ENCODE results near the gene STK32C.
"Not testable (repeated sequence)": the region's sequence is repeated elsewhere in the genome, so short reads cannot be mapped to it uniquely, and the experiment has no call there.

Gene STK32C

DNA sequence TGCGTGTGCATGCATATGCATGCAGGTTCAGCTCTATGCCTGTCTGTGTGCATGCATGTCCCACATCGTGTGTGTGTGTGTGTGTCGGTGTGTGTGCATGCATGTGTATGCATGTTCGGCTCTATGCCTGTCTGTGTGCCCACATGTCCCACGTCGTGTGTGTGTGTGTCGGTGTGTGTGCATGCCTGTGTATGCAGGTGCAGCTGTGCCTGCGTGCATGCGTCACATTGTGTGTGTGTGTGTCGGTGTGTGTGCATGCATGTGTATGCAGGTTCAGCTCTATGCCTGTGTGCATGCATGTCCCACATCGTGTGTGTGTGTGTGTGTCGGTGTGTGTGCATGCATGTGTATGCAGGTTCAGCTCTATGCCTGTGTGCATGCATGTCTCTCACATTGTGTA lies 39.8 kb downstream of the STK32C start:
- not testable (repeated sequence) for DNase-seq (ENCODE audit: low read depth, low spot score)

DNA sequence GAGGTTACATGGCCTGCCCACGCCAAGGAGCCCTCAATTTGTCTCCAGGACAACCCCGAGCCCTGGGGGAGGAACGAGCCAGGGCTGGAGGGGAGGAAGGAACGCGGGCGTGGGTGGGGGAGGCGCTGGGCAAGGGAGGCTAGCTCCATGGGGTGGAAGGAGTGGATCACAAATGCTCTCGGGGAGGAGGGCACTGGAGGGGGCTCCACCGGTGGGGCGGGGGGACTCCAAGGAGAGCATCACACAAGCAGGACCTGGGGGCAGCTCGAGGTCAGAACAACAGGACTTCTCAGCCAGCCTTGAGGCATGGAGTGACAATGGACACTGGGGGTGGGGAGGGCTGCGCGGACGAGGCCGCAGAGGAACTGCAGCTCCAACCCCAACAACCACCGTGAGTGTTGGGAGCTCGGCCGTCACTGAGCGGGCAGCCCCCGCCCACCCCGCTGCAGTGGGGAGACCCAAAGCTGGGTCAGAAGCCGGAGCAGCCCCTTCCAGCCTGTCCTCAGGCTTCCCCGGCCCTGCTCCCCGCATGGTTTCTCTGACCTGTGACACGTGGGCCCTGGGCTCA lies 41.1 kb downstream of the STK32C start:
- no peak for DNase-seq (ENCODE audit: low read depth, low spot score)

DNA sequence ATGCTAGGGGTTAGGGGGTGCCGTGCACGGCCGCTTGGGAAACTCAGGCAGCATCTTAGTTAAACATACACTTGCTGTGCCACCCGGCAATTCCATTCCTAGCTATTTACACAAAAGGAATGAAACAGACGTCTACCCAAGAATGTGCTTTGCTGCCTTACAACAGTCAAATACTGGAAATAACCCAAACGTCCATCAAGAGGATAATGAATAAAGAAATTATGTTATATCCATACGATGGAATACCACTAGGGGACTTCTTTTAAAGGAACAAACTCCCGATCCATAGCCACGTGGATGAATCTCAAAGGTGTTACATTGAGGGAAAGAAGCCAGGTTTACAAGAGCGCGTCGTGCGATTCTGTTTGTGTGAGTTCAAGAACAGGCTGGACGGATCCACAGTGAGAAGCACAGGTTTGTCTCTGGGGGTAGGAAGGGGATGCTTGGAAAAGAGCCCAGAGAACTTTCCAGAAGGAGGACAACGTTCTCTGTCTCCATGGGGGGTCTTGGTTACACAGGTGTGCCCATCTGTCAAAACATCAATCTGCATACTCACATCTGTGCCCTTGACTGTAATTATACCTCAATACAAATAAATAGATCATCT lies 41.8 kb downstream of the STK32C start:
- DNase-seq (ENCODE audit: low read depth, low spot score) = no peak

DNA sequence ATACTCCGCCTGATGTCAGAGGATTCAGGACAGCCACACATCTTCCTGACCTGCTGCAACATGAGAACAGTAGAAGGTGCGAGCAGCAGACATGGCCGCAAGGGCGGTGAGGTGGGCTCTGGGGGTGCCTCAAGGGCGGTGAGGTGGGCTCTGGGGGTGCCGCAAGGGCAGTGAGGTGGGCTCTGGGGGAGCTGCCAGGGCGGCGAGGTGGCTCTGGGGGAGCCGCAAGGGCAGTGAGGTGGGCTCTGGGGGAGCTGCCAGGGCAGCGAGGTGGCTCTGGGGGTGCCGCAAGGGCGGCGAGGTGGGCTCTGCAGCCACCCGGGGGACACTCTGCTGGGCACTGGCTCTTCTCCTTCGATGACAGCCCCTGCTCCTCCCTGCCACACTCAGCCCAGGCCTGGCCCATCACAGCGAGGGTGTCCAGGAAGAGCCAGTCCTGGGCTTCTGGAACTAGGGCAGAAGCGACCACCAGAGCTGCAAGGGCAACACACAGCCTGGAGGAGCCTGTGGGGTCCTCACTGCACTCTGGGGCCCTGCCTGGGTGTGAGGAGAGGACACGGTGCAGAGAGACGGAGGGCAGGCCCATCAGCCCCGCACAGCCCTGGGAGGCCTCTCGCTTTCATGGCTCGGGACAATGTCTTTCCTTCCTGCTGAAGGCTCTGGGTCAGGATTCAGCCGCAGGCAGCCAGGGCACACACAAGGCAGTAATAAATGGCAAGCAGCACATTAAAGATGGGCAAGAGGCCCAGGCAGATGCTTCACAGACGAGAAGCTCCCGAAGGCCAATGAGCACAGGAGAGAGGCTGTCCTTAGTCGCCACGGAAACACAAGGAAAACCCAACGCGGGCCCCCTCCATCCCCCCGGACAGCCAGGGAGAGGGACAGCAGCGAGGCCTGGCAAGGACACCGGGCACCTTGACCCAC lies 42.5 kb downstream of the STK32C start:
- DNase-seq (ENCODE audit: low read depth, low spot score) = no peak

DNA sequence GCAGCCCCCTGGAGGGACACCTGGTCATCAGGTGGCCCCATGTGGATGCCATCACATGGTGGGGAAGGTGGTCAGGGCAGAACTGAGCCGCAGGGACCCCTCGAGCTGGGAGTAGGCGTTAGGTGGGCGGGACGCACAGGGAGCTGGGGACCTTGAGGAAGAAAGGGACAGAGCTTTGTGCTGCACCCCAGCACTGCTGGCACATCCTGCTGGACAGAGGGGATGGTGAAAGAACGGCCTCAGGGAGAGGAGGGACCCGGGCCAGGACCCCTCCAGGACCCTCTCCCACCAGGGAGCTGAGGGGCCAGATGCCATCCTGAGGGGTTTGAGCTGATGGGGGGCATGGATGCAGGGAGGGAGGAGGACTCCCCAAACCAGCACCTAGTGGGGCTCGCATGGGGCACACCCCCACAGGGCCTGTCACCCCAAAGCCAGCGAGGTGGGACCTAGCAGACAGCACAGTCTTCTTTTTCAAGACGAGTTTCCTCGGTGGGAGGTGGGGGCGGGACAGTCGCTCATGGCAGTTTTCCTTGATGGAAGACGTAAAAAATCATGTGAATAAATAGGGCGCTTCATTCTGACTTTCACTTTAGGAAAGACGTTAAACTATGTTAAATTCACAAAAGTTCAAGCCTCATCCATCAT lies 43.3 kb downstream of the STK32C start:
- no peak for DNase-seq (ENCODE audit: low read depth, low spot score)

DNA sequence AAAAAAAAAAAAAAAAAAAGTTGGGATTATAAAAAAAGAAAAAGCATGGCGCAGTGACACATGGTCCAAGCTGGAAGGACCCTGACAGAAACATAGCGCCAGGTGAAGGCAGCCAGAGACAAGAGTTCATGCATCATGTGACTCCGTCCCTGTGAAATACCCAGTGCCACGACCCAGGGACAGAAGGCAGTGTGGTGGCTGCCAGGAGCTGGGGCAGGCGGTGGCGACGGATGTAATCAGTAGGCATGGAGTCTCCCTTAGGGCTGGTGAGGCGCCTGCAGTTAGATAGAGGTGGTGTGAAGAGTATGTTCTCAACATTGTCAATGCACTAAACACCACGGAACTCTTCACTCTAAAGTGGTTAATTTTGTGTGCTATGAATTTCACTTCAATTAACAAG lies 43.9 kb downstream of the STK32C start:
- DNase-seq (ENCODE audit: low read depth, low spot score) = no peak

DNA sequence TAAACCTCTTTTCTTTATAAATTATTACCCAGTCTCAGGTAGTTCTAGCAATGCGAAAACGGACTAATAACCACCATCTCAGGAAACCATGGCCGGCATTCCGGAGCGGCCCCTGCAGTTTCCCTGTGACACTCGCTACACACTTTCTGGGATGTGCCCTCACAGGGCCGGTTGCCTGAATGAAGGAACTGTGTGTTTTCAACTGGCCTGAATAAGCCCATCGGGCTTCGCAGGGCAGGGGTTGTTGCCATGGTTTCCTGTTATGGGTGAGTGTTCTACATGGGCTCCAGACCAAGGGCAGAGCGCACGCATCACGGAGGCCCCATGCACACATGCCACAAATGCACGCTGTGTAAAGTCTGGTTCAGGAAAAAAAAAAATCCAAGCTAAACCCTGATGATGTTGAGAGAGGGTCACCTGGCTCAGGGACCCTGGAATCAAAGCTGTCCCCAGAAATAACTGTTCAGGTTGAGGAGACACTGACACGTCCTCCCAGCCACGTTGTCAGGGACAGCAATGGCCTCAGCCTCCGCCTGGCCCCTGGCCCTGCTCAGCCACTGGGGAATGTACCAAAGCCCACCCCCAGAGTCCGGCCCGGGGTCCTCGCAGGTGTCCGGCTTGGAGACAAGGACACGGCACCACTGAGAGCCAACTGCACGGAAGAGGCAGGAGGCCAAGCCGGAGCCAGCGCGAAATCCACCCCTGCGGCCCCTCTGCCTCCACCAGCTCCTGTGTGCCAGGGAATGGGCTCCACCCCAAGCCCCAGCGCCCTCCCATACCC lies 47.9 kb downstream of the STK32C start:
- DNase-seq (ENCODE audit: low read depth, low spot score) = no peak

DNA sequence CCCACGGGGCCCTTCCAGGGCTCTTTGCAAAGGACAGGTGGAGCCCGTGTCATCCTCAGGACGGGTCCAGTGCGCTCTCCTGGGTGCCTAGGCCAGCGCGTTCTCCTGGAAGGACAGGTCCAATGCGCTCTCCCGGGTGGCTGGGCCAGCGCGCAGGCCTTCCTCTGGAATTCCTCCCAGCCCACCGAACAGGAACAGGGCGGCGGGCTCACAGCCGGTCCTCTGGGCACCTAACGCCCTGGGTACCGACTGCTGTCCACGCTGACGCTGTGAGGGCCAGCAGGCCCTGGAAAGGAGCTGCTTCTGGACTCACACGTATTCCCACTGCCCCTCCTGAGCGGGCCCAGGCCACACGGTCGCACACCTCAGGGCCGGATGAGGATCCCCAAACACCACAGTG lies 49.3 kb downstream of the STK32C start:
- no peak for DNase-seq (ENCODE audit: low read depth, low spot score)

DNA sequence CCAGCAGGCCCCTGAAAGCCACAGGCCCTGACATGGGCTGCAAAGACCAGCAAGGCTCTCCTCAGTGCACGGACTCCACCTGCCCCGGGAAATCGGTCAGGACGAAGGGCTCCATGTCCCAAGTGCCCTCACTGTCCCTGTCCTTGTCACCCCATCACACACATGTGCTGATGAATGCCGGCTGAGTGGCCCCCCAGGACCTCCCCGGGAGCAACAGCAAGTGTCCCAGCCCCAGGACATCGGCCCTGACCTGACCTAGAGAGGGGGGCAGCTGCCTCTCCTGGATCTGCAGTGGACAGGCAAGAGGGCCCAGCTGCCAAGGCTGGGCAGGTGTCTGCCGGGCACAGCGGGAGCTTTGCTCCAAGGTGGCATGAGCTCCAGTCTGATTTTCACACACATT lies 49.8 kb downstream of the STK32C start:
- no peak for DNase-seq (ENCODE audit: low read depth, low spot score)

DNA sequence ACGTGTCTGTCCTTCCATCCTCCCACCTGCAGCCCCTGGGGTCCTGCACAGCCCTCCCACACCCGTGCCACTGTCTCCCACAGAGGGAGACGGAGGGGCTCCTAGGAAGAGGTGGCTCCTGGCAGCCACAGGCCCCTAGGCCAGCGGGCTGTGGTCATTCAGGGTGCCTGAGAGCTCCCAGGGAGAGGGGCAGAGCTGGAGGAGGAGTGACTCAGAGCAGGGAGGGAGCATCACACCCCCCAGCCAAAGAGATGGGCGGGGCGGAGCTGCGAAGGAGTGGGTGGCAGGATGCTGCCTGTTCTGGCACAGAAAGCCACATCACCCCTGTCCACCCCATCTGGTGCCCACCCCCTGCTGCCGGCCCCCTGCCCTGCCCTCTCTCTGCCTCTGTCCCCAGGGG lies 50.5 kb downstream of the STK32C start:
- no peak for DNase-seq (ENCODE audit: low read depth, low spot score)

DNA sequence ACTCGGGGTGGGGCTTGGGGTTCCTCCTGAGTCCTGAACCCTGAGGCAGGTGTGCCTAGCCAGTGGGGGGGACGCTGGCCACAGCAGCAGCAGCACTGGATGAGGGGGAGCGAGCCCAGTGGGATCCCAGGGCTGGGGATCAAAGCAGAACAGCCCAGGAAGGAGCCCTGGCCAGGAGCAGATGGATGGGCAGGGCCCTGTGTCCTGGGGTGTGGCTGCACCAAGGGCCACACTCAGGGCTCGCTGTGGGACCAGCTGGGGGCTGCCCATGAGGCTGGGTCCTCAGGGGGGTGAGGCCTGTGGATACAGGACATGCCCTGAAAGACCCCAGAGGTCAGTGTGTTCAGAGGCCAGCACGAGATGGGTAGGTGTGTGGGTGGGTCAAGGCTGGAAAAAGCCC lies 50.9 kb downstream of the STK32C start:
- no peak for DNase-seq (ENCODE audit: low read depth, low spot score)

DNA sequence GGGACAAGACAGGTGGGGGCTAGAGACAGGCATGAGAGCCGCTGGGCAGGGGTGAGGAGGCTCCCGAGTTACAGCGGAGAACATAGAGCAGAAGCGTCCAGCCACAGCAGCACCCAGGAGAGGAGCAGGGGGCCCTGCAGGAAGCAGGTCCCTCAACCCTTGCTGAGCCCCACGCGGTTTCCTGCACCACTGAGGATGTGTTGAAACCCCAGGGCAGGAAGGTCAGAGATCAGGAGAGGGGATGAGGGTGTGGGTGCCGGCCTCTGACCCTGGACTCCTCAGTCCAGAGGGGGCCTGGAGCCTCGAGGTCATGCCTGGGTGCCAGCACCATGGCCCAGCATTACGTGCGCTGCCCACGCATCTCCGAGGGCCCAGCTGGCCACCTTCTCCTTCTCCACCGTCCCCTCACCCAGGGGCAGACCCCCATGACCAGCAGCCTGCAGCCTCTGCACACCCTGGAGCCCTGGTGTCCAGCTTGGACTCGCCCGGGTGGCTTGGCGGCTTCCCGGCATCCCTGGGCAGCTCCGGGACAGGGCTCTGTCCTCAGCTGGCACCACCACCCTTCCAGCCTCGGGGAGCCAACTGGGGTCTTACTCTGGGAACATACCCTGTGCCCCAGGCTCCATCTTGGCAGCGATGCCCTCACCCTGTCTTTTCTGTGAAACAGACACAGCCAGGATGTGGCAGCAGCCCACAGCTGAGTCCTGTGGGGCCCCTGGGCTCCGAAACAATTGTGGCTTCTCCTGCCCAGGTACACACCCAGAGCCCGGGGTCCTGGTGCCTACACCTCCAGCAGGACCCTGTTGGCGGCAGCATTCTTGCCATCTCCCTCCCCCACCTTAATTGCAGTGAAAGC lies 52.0 kb downstream of the STK32C start:
- DNase-seq (ENCODE audit: low read depth, low spot score) = no peak

DNA sequence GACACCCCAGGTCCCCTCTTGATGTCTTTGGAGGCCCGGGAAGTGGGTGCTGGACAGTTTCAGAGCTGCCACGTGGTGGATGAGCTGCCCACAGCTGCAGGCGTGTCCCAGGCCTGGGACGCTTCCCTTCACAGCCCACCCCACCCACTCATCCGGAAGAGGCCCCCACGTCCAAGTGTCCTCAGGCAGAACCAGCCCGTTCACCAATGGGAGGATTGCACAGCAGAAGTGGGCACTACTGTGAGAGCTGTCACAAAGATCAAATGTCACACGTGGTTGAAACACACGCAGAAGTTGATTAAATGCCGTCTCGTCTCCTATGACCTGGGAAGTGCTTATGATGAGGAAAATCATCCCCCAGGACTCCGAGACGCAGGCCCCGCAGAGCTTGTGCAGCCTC lies 52.9 kb downstream of the STK32C start:
- DNase-seq (ENCODE audit: low read depth, low spot score) = no peak

DNA sequence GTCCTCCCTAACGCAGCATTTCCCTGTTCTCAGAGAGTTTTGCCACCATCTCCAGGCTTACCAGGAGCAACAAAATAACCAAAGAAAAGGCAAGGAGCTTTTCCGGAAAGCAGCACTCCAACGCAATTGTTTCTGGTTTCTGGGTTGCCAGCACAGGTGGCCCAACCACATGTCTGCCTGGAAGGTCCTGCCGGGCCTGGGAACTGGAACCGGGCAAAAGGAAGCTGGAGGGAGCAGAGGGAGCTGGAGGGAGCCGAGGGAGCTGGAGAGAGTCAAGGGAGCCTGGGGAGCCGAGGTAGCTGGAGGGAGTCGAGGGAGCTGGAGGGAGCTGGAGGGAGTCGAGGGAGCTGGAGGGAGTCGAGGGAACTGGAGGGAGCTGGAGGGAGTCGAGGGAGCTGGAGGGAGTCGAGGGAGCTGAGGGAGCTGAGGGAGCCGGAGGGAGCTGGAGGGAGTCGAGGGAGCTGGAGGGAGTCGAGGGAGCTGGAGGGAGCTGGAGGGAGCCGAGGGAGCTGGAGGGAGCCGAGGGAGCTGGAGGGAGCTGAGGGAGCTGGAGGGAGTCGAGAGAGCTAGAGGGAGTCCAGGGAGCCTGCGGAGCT lies 54.6 kb downstream of the STK32C start:
- no peak for DNase-seq (ENCODE audit: low read depth, low spot score)

DNA sequence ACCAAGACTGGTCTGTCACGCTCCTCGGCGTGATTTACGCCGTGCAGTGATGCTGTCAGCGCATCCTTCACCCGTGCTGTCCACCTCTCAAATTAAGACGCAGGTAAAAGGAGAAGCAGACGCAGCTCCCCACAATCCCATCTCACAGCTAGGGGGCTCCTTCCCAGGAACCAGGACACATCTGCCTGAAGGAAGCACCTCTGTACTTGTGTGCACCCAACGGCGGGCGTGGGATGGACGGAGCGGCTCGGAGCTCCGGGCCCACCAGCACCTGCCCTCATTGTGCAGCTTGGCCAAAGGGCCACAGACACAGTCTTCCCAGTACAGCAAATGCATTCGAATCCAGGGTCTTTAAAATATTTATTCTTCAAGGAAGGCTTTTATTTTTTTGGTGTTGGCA lies 55.3 kb downstream of the STK32C start:
- no peak for DNase-seq (ENCODE audit: low read depth, low spot score)

DNA sequence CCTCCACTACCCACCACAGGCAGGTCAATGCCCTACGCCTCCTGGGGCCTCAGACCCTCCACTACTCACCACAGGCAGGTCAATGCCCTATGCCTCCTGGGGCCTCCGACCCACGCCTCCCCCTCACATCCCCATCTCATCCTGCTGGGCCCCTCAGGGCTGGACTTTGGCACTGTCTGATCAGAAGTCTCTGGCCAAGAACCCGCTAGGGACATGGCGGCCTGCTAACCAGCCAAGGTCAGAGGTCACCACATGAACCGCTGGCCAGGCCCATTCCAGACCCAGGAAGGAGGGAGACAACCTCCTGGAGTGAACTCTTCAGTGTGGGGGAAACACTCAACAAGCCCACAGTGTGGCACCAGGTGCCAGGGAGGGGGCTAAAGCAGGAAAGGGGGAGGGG lies 55.8 kb downstream of the STK32C start:
- DNase-seq (ENCODE audit: low read depth, low spot score) = no peak

DNA sequence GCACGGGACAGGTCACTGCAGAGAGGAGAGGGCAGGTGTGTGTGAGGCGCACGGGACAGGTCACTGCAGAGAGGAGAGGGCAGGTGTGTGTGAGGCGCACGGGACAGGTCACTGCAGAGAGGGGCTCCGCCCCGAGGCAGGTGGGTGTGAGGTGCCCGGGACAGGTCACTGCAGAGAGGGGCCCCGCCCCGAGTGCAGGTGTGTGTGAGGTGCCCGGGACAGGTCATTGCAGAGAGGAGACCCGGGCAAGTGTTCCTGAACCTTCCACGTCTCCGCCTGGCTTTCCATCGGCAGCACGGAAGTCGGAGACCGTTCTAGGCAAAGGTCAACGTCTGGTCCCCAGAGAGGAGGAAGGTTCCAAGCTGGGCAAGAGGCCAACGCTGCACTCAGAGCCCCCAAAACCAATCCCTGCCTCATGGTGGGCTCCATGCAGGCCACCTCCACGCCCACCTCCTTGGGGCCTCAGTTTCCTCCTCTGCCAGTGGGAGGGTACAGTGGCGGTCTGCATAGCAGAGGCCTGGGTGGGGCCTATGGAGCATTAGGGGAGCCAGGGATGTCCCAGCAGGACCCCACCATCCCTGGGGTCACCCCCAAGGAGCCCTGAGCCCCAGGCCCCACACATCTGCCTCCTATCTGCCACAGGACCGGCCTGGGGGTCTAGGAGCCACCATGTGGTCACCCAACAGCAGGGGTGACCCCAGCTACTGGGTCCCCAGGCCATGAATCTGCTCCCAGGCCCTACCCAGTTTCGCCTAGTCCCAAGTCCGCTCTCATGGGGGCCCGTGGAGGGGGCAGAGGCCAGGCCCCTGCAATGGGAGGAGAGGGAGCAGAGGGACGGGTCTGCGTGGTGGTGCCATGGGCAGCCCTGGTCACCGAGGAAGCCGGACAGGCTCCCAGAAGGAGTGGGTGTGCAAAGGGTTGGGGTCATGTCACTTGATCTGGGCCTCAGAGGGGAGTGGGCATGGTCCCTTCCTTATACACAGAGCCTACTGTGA lies 57.0 kb downstream of the STK32C start:
- DNase-seq (ENCODE audit: low read depth, low spot score) = no peak

DNA sequence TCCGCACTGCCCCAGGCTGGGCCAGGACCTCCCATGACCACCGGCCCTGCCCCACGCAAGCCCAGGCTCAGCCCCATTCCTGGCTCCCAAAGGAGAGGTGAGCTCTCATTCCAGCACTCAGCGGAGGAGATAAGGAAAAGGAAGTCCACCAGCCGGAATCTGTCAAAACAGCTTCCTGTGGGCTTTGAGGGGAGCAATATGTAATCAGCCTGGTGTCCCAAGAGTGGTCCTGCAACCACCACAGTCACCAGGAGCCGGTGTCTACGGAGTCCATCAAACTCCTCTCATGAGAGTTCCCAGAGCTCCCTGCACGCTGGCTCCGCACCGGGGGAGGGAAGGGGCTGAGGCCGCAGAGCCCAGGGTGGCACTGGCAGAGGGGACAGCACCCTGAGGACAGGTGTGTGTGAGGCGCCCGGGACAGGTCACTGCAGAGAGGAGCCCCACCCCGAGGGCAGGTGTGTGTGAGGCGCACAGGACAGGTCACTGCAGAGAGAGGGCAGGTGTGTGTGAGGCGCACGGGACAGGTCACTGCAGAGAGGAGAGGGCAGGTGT lies 57.9 kb downstream of the STK32C start:
- no peak for DNase-seq (ENCODE audit: low read depth, low spot score)

DNA sequence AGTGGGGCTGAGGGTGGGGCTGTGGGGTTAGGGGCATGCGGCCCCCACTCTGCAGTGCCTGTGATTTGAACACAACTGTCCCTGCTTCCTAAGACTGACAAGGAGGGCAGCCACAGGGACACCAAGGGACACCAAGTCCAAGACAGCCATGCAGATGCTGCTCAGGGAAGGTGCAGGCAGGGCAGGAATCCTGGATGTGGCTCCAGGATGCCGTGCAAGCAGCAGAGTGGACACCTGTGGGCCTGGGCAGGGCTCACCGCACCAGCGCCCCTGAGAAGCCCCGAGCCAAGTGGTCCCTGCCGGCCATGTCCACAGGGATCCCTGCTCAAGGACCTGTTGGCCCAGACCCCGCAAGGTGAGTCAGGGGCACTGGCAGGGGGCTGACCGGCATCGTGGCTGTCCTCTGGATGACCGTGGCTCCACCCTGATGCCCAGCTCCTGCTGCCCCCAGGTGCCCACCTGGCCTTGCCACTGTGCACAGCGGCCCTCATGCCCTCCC lies 58.5 kb downstream of the STK32C start:
- DNase-seq (ENCODE audit: low read depth, low spot score) = no peak

Measured in activated naive CD8-positive, alpha-beta T cell treated with anti-CD3 and anti-CD28 coated beads, Interleukin-2, amount 50 U/mL, for 16 hours (primary cell).